ENCODE results near the gene ENOX1. TPM values are rescaled to one million over a fixed set of nuclear protein-coding genes. Genes with fewer than 3 reads are reported as not detected.

The ENOX1 gene
- total RNA-seq, 1 experiment from 2014 or later = 2.4 TPM

DNA sequence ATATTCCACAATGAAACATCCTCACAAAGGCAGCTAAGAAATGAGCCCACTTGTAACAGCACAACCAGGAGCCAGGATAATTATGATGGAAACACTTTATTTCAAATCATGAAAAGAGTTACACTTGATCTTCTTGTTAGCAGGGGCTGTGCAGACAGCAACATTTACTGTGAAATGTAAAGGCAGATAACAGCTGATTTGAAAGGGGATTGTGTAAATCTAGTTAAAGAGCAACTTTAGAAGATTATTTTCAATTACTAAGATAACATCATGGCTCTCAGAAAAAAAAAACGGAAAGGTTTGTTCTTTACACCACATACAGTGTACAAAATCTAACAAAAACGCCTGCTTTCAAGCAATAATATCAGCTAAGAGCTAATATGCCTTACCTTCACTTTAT is 22.4 kb downstream of the ENOX1 start:
- H3K9me3 ChIP-seq = no peaks in the 10 kb centered on the region
- no peak overlapping the region for H3K4me3 ChIP-seq
- no peaks in the 10 kb centered on the region for H3K36me3 ChIP-seq
- DNase-seq = no peak
- H3K27me3 ChIP-seq = no peaks in the 10 kb centered on the region; the same call in 1 of the 2 replicates

DNA sequence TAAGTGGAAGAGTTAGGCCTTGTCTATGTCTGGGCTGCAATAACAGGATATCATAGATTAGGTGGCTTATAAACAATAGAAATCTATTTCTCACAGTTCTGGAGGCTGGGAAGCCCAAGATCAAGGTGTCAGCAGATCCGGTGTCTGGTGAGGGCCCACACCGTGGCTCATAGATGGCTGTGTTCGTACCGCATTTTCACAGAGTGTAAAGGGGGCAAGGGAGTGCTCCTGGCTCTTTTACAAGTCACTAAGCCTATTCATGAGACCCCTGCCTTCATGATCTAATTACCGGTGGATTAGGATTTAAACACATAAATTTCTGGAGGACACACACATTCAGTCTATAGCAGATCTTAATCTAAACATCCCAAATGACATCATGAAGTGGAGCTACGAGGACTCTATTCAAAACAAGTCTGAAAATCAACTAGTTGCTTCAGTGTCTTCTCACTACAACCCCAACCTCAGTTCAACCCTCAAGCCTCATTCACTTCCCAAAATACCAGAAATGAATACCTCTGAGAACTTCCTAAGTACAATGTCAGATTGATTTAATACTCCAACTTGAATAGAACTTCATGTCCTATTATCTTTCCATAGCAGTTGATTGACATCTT is 23.5 kb downstream of the ENOX1 start:
- Histone ChIP-seq H3K4me3 (no peak overlapping the region), H3K27me3 (no peaks in the 10 kb centered on the region; the same call in 1 of the 2 replicates), H3K9me3 (no peaks in the 10 kb centered on the region), H3K36me3 (no peaks in the 10 kb centered on the region)
- DNase-seq = no peak

GRCh38 chr13:43761616-43762315 is 25.0 kb downstream of the ENOX1 start:
- no peaks in the 10 kb centered on the region for H3K36me3 ChIP-seq
- no peaks in the 10 kb centered on the region; the same call in 1 of the 2 replicates for H3K27me3 ChIP-seq
- H3K4me3 ChIP-seq = no peak overlapping the region
- no peak for DNase-seq
- H3K9me3 ChIP-seq = no peaks in the 10 kb centered on the region

GRCh38 chr13:43760257-43760656 is 26.5 kb downstream of the ENOX1 start:
- Histone ChIP-seq H3K9me3 (no peaks in the 10 kb centered on the region), H3K36me3 (no peaks in the 10 kb centered on the region), H3K27me3 (no peaks in the 10 kb centered on the region; the same call in 1 of the 2 replicates), H3K4me3 (no peak overlapping the region)
- no peak for DNase-seq

- no peak for DNase-seq
- H3K4me3 ChIP-seq = no peak overlapping the region
- no peaks in the 10 kb centered on the region for H3K36me3 ChIP-seq
- H3K9me3 ChIP-seq = no peaks in the 10 kb centered on the region
- no peaks in the 10 kb centered on the region for H3K27me3 ChIP-seq
Measured at GRCh38 chr13:43758834-43759233, 27.9 kb downstream of the ENOX1 start.

DNA sequence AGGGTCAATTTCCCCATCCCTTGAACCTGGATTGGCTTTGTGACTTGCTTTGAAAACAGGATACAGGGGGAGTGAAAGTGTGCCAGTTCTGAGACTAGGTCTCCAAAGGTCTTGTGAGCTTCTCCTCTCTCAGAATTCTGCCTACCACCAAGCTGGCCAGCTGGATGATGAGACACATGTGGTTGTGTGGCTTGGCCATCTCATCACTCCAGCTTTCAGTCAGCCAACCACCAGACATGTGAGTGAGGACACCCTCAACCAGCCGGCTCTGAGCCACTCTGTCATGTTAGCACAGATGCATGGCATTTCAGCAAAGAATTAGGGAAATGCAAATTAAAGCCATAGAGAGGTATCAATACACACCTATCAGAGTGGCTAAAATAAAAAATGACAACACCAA is 29.5 kb downstream of the ENOX1 start:
- no peak for DNase-seq
- H3K4me3 ChIP-seq = no peak overlapping the region
- no peaks in the 10 kb centered on the region for H3K27me3 ChIP-seq
- no peaks in the 10 kb centered on the region for H3K36me3 ChIP-seq
- no peaks in the 10 kb centered on the region for H3K9me3 ChIP-seq

GRCh38 chr13:43755844-43756243 is 30.9 kb downstream of the ENOX1 start:
- Histone ChIP-seq H3K4me3 (no peak overlapping the region), H3K27me3 (no peaks in the 10 kb centered on the region), H3K36me3 (no peaks in the 10 kb centered on the region), H3K9me3 (no peaks in the 10 kb centered on the region)
- DNase-seq = no peak

- Histone ChIP-seq H3K9me3 (no peaks in the 10 kb centered on the region), H3K27me3 (no peaks in the 10 kb centered on the region), H3K4me3 (no peak overlapping the region), H3K36me3 (no peaks in the 10 kb centered on the region)
- DNase-seq = no peak
Measured at GRCh38 chr13:43751624-43752023, 35.1 kb downstream of the ENOX1 start.

DNA sequence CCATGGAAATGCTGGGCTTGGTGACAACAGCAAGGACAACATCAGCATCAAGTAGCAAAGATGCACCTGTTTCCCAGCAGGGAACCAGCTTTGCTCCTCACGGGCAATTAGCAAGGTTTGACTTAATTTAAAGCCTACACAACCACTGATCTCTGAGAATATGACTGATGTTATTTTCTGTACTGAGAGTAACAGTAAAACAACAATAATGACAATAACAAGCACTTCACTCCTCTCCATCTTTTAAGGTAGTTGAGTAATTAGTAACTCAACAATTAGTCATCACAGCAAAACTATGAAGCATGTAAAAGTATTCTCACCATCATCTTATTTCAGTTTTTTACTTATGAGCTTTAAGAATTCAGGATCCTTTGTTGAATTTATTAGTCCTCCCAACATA is 37.3 kb downstream of the ENOX1 start:
- no peak for DNase-seq
- H3K9me3 ChIP-seq = no peaks in the 10 kb centered on the region
- H3K27me3 ChIP-seq = no peaks in the 10 kb centered on the region
- no peaks in the 10 kb centered on the region for H3K36me3 ChIP-seq
- H3K4me3 ChIP-seq = no peak overlapping the region

- Histone ChIP-seq H3K4me3 (no peak overlapping the region), H3K9me3 (no peaks in the 10 kb centered on the region), H3K27me3 (no peaks in the 10 kb centered on the region), H3K36me3 (no peaks in the 10 kb centered on the region)
- no peak for DNase-seq
Measured at GRCh38 chr13:43744261-43745031, 42.3 kb downstream of the ENOX1 start.

DNA sequence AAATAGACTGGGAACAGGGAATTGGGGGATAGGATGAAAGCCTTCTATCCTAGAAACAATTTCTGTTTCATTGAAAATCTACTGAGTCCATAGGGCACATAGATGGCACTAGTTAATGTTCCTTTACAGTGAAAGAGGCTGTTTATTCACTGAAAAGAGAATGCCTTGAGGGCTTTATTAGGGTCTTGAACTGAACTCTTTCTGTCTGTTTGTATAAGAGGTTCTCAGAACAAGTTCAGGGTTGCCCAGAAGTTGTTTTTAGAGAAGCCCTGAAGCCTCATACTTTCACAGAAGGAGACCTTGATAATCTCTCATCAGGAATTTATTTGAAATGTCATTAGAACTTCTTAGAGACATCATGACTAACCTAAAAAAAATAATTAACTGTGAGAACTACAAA is 43.9 kb downstream of the ENOX1 start:
- DNase-seq = no peak
- Histone ChIP-seq H3K9me3 (no peaks in the 10 kb centered on the region), H3K27me3 (no peaks in the 10 kb centered on the region), H3K4me3 (no peak overlapping the region), H3K36me3 (no peaks in the 10 kb centered on the region)

DNA sequence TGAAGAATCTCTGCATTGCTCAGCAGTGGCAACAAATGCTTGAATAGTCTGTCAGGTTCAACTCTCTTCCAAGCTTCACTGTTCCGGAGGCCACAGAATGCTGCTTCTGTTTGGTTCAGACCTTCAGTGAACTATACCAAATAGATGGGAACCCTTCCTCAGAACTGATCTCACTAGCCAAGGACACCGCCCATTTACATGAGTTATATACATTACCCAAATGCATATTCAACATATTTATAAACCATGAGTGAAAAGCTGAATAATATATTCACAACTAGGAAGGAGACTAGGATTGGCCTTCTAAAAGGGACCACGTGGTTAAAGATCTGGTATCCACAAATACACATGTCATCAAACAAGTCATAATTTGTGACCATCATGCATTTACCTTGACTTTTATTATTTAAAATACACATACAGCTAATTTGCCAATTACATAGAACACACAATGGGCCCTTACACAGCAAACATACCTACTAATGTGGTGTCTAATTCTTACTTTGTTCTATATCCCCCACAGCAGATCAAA is 49.3 kb downstream of the ENOX1 start:
- Histone ChIP-seq H3K27me3 (no peaks in the 10 kb centered on the region), H3K36me3 (no peaks in the 10 kb centered on the region), H3K9me3 (no peaks in the 10 kb centered on the region), H3K4me3 (no peak overlapping the region)
- DNase-seq = no peak

DNA sequence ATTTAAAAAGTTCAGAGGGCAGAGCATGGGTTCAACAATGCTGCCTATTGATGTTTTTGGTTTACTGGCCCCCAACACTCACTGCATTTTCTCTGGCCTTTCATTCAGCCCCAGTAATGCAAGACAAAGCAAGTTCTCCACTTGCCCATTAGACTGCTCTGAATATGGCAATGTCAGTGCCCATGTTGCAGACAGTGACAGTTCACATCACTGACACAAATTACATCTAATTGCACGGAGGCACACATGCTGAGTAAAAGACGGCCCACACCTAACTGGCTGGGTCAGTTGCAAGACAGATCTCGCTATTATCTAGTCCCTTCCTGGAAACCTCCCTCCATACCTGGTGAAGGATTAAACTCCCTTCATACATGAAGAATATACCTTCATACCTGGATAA is 54.0 kb downstream of the ENOX1 start:
- no peak for DNase-seq
- Histone ChIP-seq H3K36me3 (no peaks in the 10 kb centered on the region), H3K4me3 (no peak overlapping the region)

DNA sequence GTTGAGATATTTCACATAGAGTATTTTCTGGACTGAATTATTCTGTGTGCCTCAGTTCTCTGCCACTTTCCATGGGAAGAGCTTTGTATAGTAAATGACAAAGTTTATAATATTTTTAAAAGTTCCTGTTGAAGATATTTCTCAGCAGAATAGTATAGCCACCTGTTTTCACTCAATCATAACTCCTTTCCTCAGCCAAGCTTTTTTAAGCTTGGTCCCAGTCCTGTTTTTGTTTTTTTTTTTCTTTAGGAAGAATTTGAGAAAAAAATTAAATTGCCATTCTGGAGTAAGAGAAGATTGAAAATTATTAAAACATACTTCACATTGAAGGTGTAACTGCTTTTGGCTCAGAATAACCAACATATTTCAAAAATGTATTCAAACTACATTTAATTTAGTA is 55.5 kb downstream of the ENOX1 start:
- Histone ChIP-seq H3K9me3 (no peaks in the 10 kb centered on the region), H3K36me3 (no peaks in the 10 kb centered on the region), H3K4me3 (no peak overlapping the region), H3K27me3 (no peaks in the 10 kb centered on the region)
- no peak for DNase-seq

More for the DNA sequence above, 54.0 kb downstream of the ENOX1 start:
- Histone ChIP-seq H3K9me3 (no peaks in the 10 kb centered on the region), H3K27me3 (no peaks in the 10 kb centered on the region)

DNA sequence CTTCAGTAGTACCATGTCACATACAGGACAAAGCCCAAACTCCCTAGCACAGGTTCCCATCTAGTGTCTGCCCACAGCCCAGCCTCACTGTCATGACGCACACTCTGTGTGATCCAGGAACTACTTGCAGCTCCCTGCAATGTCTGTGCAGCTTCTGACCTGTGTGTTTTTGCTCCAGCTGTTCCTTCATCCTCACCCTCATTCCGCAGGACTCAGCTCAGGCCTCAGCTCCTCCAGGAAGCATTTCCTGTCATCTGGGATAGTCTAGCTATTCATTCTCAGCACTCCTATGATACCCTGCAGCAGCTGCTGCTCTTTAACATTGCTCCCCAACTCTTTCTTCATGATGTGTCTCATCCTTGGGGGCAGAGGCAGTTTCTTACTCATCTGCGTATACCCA is 56.1 kb downstream of the ENOX1 start:
- peak; percentile 15 for DNase-seq
- Histone ChIP-seq H3K9me3 (no peaks in the 10 kb centered on the region), H3K27me3 (no peaks in the 10 kb centered on the region), H3K36me3 (no peaks in the 10 kb centered on the region), H3K4me3 (no peak overlapping the region)

DNA sequence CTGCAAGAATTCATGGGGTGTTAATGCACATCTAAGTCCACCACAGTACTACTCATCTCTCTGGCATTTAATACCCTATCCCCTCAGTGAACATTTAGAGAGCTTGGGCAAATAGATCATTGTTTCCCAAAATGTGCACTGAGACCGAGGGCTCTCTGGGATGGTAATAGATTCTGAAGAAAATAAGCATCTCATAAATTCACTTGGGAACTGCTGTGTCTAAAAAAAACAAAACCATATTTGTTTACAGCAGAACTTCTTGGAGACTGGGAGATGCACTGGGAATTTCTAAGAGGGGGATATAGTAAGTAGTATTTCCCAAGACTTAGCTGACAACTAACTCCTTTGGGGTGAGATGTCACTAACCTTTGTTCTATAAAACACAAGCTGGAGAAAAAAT is 58.4 kb downstream of the ENOX1 start:
- Histone ChIP-seq H3K36me3 (no peaks in the 10 kb centered on the region), H3K4me3 (no peak overlapping the region), H3K9me3 (no peaks in the 10 kb centered on the region), H3K27me3 (no peaks in the 10 kb centered on the region)
- DNase-seq = no peak

- no peak for DNase-seq
Measured at GRCh38 chr13:43727856-43728255, 58.9 kb downstream of the ENOX1 start.

More at GRCh38 chr13:43727856-43728255, 58.9 kb downstream of the ENOX1 start:
- Histone ChIP-seq H3K4me3 (no peak overlapping the region), H3K27me3 (no peaks in the 10 kb centered on the region), H3K36me3 (no peaks in the 10 kb centered on the region), H3K9me3 (no peaks in the 10 kb centered on the region)
